IMR-90 (cell line): Measurements from ENCODE around the gene CNNM3. TPM values are rescaled to one million over a fixed set of nuclear protein-coding genes. Genes with fewer than 3 reads are reported as not detected.

Source experiments
- ATAC-seq: fragments of 200-7000 bp; cut with Tn5 transposase; 2 replicates; pipeline ENCODE4 v1.9.1; 2020; ENCODE audit warnings: low read depth, mild to moderate bottlenecking, moderate library complexity
- BruUV-seq: library from RNA; stranded (reverse); fragments of 400-500 nt; replicated peaks from 2 replicates; lab custom pipeline; 2021; lab: Mats Ljungman, UMichigan
- CTCF ChIA-PET: fragments of 300-600 bp; formaldehyde crosslinking; extraction: SDS; loops from one replicate; lab custom pipeline; 2021; ENCODE audit warnings: antibody characterized with exemption; lab: Yijun Ruan, JAX
- POLR2A ChIA-PET: fragments of 300-600 bp; sonication (Branson Sonifier 250); formaldehyde crosslinking; loops from one replicate; lab custom pipeline; 2022; ENCODE audit warnings: antibody characterized with exemption; ENCODE audit not compliant: unreplicated experiment; lab: Charles Lee
- DNase-seq: peaks from one replicate; pipeline ENCODE4 v3.0.0; 2013
- H2AFZ ChIP-seq: replicated peaks from 2 replicates; pipeline ENCODE3; 2013; ENCODE audit warnings: low read length, mild to moderate bottlenecking; ENCODE audit not compliant: poor library complexity
- H2AK5ac ChIP-seq: 2 replicates; pipeline ENCODE4 v1.6.1; 2013; ENCODE audit warnings: low read depth, low read length, inconsistent platforms
- H2AK9ac ChIP-seq: replicated peaks from 2 replicates; pipeline ENCODE3; 2013; ENCODE audit warnings: mild to moderate bottlenecking, low read depth, low read length, moderate library complexity; ENCODE audit not compliant: poor library complexity
- H2BK120ac ChIP-seq: 2 replicates; pipeline ENCODE4 v1.6.1; 2013; ENCODE audit warnings: low read depth, low read length, inconsistent platforms
- H2BK15ac ChIP-seq: 3 replicates; pipeline ENCODE4 v1.6.1; 2013; ENCODE audit warnings: low read depth, low read length, inconsistent platforms
- H2BK20ac ChIP-seq: 2 replicates; pipeline ENCODE4 v1.6.1; 2013; ENCODE audit warnings: low read depth, mild to moderate bottlenecking, inconsistent platforms, low read length, moderate library complexity
- H2BK5ac ChIP-seq: 2 replicates; pipeline ENCODE4 v1.6.1; 2013; ENCODE audit warnings: mild to moderate bottlenecking, low read depth, low read length, inconsistent platforms; ENCODE audit not compliant: poor library complexity, severe bottlenecking
- H3K14ac ChIP-seq: replicated peaks from 2 replicates; pipeline ENCODE4 v1.6.1; 2013; ENCODE audit warnings: low read depth, low read length, inconsistent platforms
- H3K18ac ChIP-seq: 2 replicates; pipeline ENCODE4 v1.6.1; 2013; ENCODE audit warnings: low read depth, low read length, control low read depth
- H3K23ac ChIP-seq: 2 replicates; pipeline ENCODE4 v1.6.1; 2013; ENCODE audit warnings: low read depth, low read length, inconsistent platforms
- H3K27ac ChIP-seq: 2 replicates; pipeline ENCODE4 v1.5.1; 2013; ENCODE audit warnings: mild to moderate bottlenecking, control low read depth, low read length; ENCODE audit not compliant: insufficient read depth
- H3K27me3 ChIP-seq: 2 replicates; pipeline ENCODE4 v1.6.1; 2013; ENCODE audit warnings: low read length; ENCODE audit not compliant: control insufficient read depth, insufficient read depth
- H3K36me3 ChIP-seq: 2 replicates; pipeline ENCODE4 v1.6.1; 2013; ENCODE audit warnings: low read length, mixed read lengths; ENCODE audit not compliant: control insufficient read depth, insufficient read depth
- H3K4ac ChIP-seq: 2 replicates; pipeline ENCODE4 v1.6.1; 2013; ENCODE audit warnings: low read depth, low read length, inconsistent platforms
- H3K4me1 ChIP-seq: 2 replicates; pipeline ENCODE4 v1.6.1; 2013; ENCODE audit warnings: low read length, mixed read lengths; ENCODE audit not compliant: control insufficient read depth, insufficient read depth
- H3K4me2 ChIP-seq: 2 replicates; pipeline ENCODE4 v1.6.1; 2013; ENCODE audit warnings: low read depth, mild to moderate bottlenecking, control low read depth, low read length, moderate library complexity
- H3K4me3 ChIP-seq: 2 replicates; pipeline ENCODE4 v1.5.1; 2013; ENCODE audit warnings: low read depth, mild to moderate bottlenecking, control low read depth, low read length, moderate library complexity; ENCODE audit not compliant: insufficient read depth
- H3K56ac ChIP-seq: 2 replicates; pipeline ENCODE4 v1.6.1; 2013; ENCODE audit warnings: low read length, inconsistent platforms; ENCODE audit not compliant: insufficient read depth; ENCODE audit errors: extremely low read depth
- H3K79me1 ChIP-seq, 2 experiments: 2 replicates each; pipeline ENCODE4 v1.6.1; 2013; ENCODE audit warnings: low read length in 2 of 2, inconsistent platforms in 1 of 2, low read depth in 1 of 2
- H3K9ac ChIP-seq: 2 replicates; pipeline ENCODE4 v1.6.1; 2013; ENCODE audit warnings: low read depth, low read length, control low read depth
- H3K9me1 ChIP-seq: 2 replicates; pipeline ENCODE4 v1.6.1; 2013; ENCODE audit warnings: low read length, inconsistent platforms; ENCODE audit not compliant: insufficient read depth
- H3K9me3 ChIP-seq: 2 replicates; pipeline ENCODE4 v1.6.1; 2013; ENCODE audit warnings: low read length; ENCODE audit not compliant: control insufficient read depth, insufficient read depth
- H4K20me1 ChIP-seq: 2 replicates; pipeline ENCODE4 v1.6.1; 2013; ENCODE audit warnings: low read length, inconsistent platforms; ENCODE audit not compliant: insufficient read depth
- H4K5ac ChIP-seq: 2 replicates; pipeline ENCODE4 v1.6.1; 2013; ENCODE audit warnings: mild to moderate bottlenecking, low read depth, low read length, control low read depth
- H4K8ac ChIP-seq, 2 experiments: 2 replicates each; pipeline ENCODE4 v1.6.1; 2013; ENCODE audit warnings: low read depth in 2 of 2, low read length in 2 of 2, control low read depth in 1 of 2, inconsistent platforms in 1 of 2
- H4K91ac ChIP-seq: 2 replicates; pipeline ENCODE4 v1.6.1; 2013; ENCODE audit warnings: low read depth, low read length, inconsistent platforms; ENCODE audit not compliant: insufficient read depth
- FOS ChIP-seq: fragments of 150-350 bp; IDR thresholded peaks from 2 replicates; pipeline ENCODE4 v1.6.1; 2016; ENCODE audit warnings: low read depth, low read length
- MXI1 ChIP-seq: IDR thresholded peaks from 2 replicates; pipeline ENCODE4 v1.6.1; 2012; ENCODE audit warnings: low read depth, mild to moderate bottlenecking, low read length, moderate library complexity, borderline replicate concordance
- POLR2A ChIP-seq: IDR thresholded peaks from 2 replicates; pipeline ENCODE4 v1.6.1; 2012; ENCODE audit warnings: mild to moderate bottlenecking, low read depth, low read length
- RAD21 ChIP-seq: IDR thresholded peaks from 2 replicates; pipeline ENCODE4 v1.6.1; 2012; ENCODE audit warnings: low read length, improper control_type of control experiment
- RFX5 ChIP-seq: IDR thresholded peaks from 2 replicates; pipeline ENCODE4 v1.8.0; 2012; ENCODE audit warnings: low read depth, mild to moderate bottlenecking, low read length, moderate library complexity
- USF2 ChIP-seq: fragments of 150-350 bp; IDR thresholded peaks from 2 replicates; pipeline ENCODE4 v1.6.1; 2017; ENCODE audit warnings: mild to moderate bottlenecking, antibody characterized with exemption, low read length, low read depth
- WGBS, 2 experiments: methylation state at CpG; one replicate each; pipeline versions ENCODE4 v1.1.5 to v1.1.7; 2013; ENCODE audit warnings: missing lambda C conversion rate in 2 of 2; ENCODE audit not compliant: insufficient read length in 1 of 2; ENCODE audit errors: extremely low coverage in 2 of 2; 5-methylcytosine and 5-hydroxymethylcytosine counted together
- dilution Hi-C: fragments of 300-500 bp; cut with HindIII; formaldehyde crosslinking; loops from one replicate; pipeline ENCODE4 v1.14.3; 2018; ENCODE audit warnings: low sequenced_read_pairs; ENCODE audit not compliant: unreplicated experiment
- in situ Hi-C: fragments of 300-500 bp; cut with MboI; formaldehyde crosslinking; loops from 3 replicates; pipeline ENCODE4 v1.14.3; 2019; ENCODE audit warnings: low sequenced_read_pairs, inconsistent platforms, mixed read lengths
- intact Hi-C: fragments of 100-400 bp; cut with micrococcal nuclease; formaldehyde crosslinking; loops from 2 replicates; pipeline ENCODE4 v1.10.0; 2022
- polyA plus RNA-seq, 3 experiments: library from polyadenylated mRNA; depleted of rRNA; stranded (reverse); fragments of >200 nt; gene quantifications; 2 replicates each; pipeline ENCODE4 v1.2.3, GENCODE V29; 2012; ENCODE audit warnings: low replicate concordance in 1 of 3
- total RNA-seq: library from RNA; depleted of rRNA; stranded (reverse); fragments of >200 nt; gene quantifications from 2 replicates; pipeline ENCODE4 v1.2.3, GENCODE V29; 2012

The CNNM3 gene
- total and polyA plus RNA-seq, 2 of the 4 experiments (the other 2 are of a cell fraction) = 2.3 to 6.1 TPM

- Histone ChIP-seq H4K8ac (0 out of 4 replicates have a peak overlapping the region, but pooled peaks of 1 of the 2 experiments have one; percentile 11), H3K9me1 (0 out of 2 replicates have a peak, but pooled peaks cover 3% of the 10 kb centered on the region), H3K23ac (no peak overlapping the region), H3K4me3 (no peak overlapping the region), H3K27ac (no peak overlapping the region), H3K36me3 (peaks cover 2% of the 10 kb centered on the region), H2BK5ac (no peak overlapping the region), H2BK20ac (no peak overlapping the region), H4K91ac (no peak overlapping the region), H3K4me2 (no peak overlapping the region), H3K27me3 (no peaks in the 10 kb centered on the region), H4K20me1 (no peaks in the 10 kb centered on the region), H2AK5ac (peak overlapping the region; percentile 42; the same call in 1 of the 2 replicates), H3K4ac (no peak overlapping the region), H2AK9ac (peak overlapping the region; percentile 91), H3K9ac (no peak overlapping the region), H2BK15ac (no peak overlapping the region), H3K18ac (no peak overlapping the region), H2BK120ac (no peak overlapping the region), H2AFZ (peak overlapping the region; percentile 85), H3K4me1 (no peaks in the 10 kb centered on the region), H3K56ac (no peak overlapping the region), H4K5ac (no peak overlapping the region), H3K9me3 (no peaks in the 10 kb centered on the region), H3K14ac (no peak overlapping the region), H3K79me1 (no peaks in the 10 kb centered on the region)
- intact Hi-C loops = loop anchor here (5.0 kb wide), 1 partner anchor 38 kb away; the partner anchor contains the start of gene CNNM4
- WGBS, 2 experiments = 90% methylated on average over 5 of the region's 27 CpGs; no CpG with 5 or more reads in 1 of the 2 experiments
- POLR2A ChIA-PET = no interaction called here
- TF ChIP-seq MXI1 (no peak), FOS (no peak), RFX5 (no peak), RAD21 (no peak), USF2 (no peak), POLR2A (no peak)
- dilution Hi-C loops = no loop called here
- BruUV-seq = no TSS peak
- no peak for DNase-seq
- peak; percentile 50 for ATAC-seq
- in situ Hi-C loops = no loop called here
- CTCF ChIA-PET = interaction anchor here (1.0 kb wide), 1 partner anchor 14 kb away, joined by 3 read pairs; no protein-coding TSS in a partner anchor
These were observed 15.7 kb upstream of the CNNM3 start for GRCh38 chr2:96800061-96801004.
